ENCODE data around the gene ST3GAL3.
"Not testable (repeated sequence)": the region's sequence is repeated elsewhere in the genome, so short reads cannot be mapped to it uniquely, and the experiment has no call there.

The ST3GAL3 gene

GRCh38 chr1:43828574-43828973 lies 121.2 kb downstream of the ST3GAL3 start:
- no peak for DNase-seq

GRCh38 chr1:43830802-43831201 lies 123.5 kb downstream of the ST3GAL3 start:
- no peak for DNase-seq

- no peak for DNase-seq
These were observed 124.5 kb downstream of the ST3GAL3 start for GRCh38 chr1:43831851-43832250.

- no peak for DNase-seq
These were observed 124.9 kb downstream of the ST3GAL3 start for GRCh38 chr1:43832255-43832654.

GRCh38 chr1:43832998-43833397 lies 125.7 kb downstream of the ST3GAL3 start:
- DNase-seq: no peak

GRCh38 chr1:43833902-43834279 lies 126.6 kb downstream of the ST3GAL3 start:
- not testable (repeated sequence) for DNase-seq

- no peak for DNase-seq
These were observed 127.1 kb downstream of the ST3GAL3 start for GRCh38 chr1:43834280-43835081.

- no peak for DNase-seq
These were observed 128.0 kb downstream of the ST3GAL3 start for GRCh38 chr1:43835082-43836021.

DNA sequence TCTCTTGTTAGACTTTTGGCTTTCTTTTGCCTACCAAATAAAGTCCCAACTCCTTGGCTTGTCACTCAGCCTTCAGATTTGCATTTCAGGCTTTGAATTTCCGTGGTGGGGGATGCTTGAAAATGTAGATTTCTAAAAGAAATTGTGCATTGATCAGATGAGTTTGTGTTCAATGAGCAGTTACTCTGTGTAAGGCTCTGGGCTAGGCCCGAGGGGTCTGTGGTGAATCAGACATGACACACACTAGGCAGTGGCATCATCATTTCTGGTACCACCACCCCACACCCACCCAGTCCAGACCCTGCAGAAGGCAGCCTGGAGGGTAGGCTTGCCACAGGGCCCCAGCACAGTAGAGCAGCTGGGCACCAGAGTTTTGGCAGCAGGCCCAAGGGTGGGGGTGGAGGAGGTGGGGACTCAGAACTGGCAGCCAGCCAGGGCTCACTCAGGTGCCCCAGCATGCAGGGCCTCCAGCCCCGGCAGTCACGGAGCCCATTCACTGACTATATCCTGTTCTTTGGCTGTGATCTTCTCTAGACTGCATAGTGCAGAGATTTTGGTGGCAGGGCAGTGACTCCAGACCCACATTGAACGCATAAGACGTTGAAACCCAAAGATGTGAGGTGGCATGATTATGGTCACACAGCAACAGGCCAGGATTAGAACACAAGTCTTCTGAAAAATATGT lies 129.1 kb downstream of the ST3GAL3 start:
- peak; percentile 72 for DNase-seq

DNA sequence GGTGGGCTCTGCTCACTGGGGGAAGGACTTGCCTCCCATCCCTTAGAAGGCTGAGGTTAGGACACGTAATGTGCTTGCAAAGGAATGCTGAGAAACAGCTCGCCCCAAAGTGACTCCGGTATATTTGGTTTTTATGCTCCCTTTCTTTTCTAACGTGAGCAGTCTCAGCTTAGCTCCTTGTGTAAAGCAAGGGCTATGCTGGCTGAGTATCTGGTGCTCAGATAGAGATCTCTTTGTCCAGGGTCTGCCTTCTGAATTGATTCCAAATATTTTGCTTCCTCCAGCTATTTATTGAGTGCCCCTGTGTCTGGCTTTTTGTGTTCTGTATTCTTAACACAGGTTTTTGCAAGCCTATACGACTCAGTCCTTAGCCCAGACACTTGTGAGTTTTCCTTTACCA lies 131.7 kb downstream of the ST3GAL3 start:
- DNase-seq: no peak

DNA sequence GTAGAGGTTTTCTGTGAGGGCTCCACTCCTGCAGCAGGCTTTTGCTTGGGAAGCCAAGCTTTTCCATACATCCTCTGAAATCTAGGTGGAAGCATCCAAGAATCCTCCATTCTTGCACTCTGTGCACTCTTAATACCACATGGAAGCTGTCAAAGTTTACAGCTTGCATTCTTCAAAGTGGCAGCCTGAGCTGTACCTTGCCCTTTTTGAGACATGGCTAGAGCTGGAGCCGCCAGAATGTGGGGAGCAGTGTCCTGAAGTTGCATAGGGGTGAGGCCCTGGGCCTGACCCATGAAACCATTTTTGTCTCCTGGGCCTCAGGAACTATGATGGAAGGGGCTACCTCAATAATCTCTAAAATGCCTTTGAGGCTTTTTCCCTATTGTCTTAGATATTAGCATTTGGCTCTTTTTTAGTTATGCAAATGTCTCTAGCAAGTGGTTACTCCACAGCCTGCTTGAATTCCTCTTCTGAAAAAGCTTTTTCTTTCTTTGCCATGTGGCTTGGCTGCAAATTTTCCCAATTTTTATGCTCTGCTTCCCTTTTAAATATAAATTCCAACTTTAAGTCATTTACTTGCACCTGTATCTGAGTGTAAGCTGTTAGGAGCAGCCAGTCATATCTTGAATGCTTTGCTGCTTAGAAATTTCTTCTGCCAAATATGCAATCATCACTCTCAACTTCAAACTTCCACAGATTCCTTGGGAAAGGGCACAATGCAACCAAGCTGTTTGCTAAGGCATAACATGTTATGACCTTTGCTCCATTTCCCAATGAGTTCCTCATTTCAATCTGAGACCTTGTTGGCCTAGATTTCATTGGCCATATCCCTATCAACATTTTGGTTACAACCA lies 134.2 kb downstream of the ST3GAL3 start:
- DNase-seq: no peak

- DNase-seq: no peak
These were observed 134.8 kb downstream of the ST3GAL3 start for GRCh38 chr1:43842175-43842498.

DNA sequence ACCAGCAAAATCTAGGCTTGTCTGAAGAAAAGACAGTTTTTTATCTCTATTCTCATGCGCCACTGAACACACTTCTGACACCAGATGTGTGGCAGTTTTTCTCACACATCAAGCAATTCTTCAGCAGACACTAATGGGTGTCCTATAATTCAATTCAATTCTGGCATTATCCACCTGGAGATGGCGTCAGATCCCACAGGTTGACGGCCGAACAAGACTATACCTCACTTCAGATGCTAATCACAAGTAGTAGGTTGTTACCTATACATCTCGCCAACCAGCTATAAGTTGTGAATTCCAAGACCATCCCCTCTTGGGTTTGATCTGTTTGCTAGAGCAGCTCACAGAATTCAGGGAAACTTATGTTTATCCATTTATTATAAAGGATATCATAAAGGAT lies 136.3 kb downstream of the ST3GAL3 start:
- DNase-seq: no peak

GRCh38 chr1:43844114-43844513 lies 136.8 kb downstream of the ST3GAL3 start:
- no peak for DNase-seq

DNA sequence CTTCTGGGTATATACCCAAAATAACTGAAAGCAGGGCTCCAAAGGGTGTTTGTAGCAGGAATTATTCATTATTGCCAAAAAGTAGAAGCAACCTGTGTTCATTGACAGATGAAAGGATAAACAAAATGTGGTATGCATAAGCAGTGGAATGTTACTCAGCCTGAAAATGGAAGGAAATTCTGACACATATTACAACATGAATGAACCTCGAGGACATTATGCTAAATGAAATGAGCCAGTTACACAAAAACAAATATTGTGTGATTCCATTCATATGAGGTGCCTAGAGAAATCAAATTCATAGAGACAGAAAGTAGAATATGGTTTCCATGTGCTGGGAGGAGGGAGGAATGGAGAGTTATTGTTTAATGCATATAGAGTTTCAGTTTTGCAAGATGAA lies 140.0 kb downstream of the ST3GAL3 start:
- DNase-seq: no peak

- DNase-seq: no peak
These were observed 140.5 kb downstream of the ST3GAL3 start for GRCh38 chr1:43847882-43848281.

DNA sequence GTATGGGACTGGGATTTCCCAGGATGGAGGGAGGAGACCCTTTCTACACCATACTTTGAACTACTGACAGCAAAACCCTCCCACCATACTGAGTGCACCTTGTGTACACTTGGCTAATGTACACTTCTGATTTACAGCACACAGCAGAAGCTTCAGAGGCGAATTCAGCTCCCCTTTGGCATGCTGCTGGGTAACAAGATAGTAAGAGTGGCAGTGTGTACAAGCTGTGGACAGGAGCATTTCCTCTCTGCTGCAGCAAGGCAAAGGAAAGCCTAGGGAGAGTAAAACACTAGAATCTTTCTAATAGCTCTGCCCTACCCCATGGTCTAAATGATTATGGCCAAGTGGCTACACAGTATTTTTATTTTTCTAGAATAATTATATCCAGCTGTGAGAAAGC lies 142.3 kb downstream of the ST3GAL3 start:
- no peak for DNase-seq

DNA sequence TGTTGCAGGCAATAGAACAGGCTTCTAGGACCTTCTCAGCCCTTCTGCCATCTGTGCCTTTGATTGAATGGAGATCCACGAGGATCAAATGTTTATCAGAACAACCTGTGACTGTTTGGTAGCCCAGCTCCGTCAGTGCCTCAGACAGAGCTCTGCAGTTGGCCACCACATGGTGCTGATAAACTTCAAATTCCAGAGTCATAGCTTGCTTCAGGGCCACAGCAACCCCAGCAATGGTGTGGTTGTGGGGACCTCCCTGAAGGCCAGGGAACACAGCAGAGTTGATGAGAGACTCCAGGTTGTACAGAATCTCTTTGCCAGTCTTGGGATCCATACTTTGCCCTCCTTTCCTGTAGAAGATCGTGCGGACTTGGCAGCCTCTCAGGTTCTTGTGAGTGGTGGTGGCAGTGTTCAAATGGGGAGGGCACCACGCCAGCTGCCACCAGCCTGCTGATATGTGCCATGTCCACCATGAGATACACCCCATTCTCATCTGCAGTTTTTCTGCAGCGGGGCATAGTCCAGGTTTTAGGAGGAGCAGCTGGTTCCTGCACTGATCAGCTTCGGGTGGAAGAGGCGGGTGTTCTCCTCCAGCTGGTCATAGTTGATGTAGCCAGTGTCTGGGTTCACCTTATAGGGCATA lies 143.4 kb downstream of the ST3GAL3 start:
- no peak for DNase-seq

DNA sequence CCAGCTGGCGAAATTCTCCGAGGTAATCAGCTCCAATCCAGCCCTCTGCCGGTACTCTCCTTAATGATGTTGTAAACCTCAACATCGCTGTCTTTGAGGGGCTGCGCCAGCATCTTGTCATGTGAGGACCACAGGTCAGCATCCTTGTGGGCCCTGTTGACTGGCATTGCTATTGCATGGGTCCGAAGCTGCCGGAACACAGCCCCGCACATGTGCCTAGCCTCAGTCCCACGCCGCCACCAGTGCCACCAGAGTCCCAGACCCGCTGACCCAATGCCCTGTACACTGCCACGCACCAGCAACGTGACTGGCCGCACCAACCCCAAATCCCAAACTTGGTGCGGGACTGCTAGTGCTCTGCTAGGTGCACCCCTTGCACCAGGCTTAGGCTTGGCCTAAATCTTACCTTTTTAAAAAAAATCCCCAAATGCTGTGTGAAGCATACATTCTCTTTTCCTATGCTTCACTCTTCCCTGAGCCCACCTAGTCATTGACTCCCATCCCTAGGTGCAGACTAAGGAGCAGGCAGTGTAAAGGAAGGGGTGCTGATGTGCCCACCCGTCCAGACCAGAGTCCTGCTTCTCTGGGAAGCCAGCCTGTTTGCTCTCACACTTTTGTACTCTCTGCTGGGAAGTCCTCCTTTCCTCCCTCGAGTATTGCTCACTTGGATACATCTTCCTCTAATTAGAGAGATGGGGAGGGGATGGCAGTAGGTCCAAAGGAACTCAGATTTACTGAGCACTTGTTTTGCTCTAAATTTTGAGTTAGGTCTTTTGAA lies 144.4 kb downstream of the ST3GAL3 start:
- no peak for DNase-seq

- peak; percentile 29 for DNase-seq
These were observed 146.0 kb downstream of the ST3GAL3 start for GRCh38 chr1:43853161-43853921.

Measured in CD4-positive, alpha-beta T cell treated with Interleukin-15 for 1 hour (primary cell).